B cell (primary cell): ENCODE results near the gene TWIST2.

Experiments used
- CTCF ChIP-seq: fragments of 200-600 bp; IDR thresholded peaks from one replicate; pipeline ENCODE4 v1.8.0; 2022; ENCODE audit warnings: antibody characterized with exemption, mild to moderate bottlenecking
- EZH2 ChIP-seq: IDR thresholded peaks from 2 replicates; pipeline ENCODE4 v1.6.1; 2012; ENCODE audit warnings: borderline replicate concordance, low read depth, mild to moderate bottlenecking, moderate library complexity, low read length; ENCODE audit not compliant: insufficient read depth, poor library complexity, severe bottlenecking

GRCh38 chr2:238853721-238854120, 5.8 kb downstream of the TWIST2 start:
- no peak for TF ChIP-seq CTCF
- TF ChIP-seq EZH2 = no peak
